Measurements from ENCODE around the gene CEP164.

CEP164 gene

GRCh38 chr11:117408356-117408755 lies 80.7 kb downstream of the CEP164 start:
- no peak overlapping the region for H3K27ac ChIP-seq
- H3K4me3 ChIP-seq (ENCODE audit: low read depth, low read length), result no peak overlapping the region
- H3K9me3 ChIP-seq (ENCODE audit: severe bottlenecking), result no peaks in the 10 kb centered on the region
- peaks cover 52% of the 10 kb centered on the region for H3K36me3 ChIP-seq
- no peak for DNase-seq
- no peaks in the 10 kb centered on the region for H3K27me3 ChIP-seq (ENCODE audit: insufficient read depth, low read depth, severe bottlenecking)
- TF ChIP-seq CTCF (IDR thresholded peaks at IDR 0.05; ENCODE audit: low read depth, low read length), result no peak

- peaks cover 49% of the 10 kb centered on the region for H3K36me3 ChIP-seq
Measured at GRCh38 chr11:117409511-117409910, 81.9 kb downstream of the CEP164 start.

GRCh38 chr11:117410238-117410637 lies 82.6 kb downstream of the CEP164 start:
- TF ChIP-seq CTCF (IDR thresholded peaks at IDR 0.05; ENCODE audit: low read depth, low read length), result no peak
- no peak overlapping the region for H3K4me3 ChIP-seq (ENCODE audit: low read depth, low read length)
- H3K27ac ChIP-seq, result peak overlapping the region; percentile 21; the same call in 1 of the 2 replicates
- H3K9me3 ChIP-seq (ENCODE audit: severe bottlenecking), result no peaks in the 10 kb centered on the region
- no peak for DNase-seq
- H3K36me3 ChIP-seq, result peaks cover 42% of the 10 kb centered on the region
- no peaks in the 10 kb centered on the region for H3K27me3 ChIP-seq (ENCODE audit: insufficient read depth, low read depth, severe bottlenecking)

More at GRCh38 chr11:117409511-117409910, 81.9 kb downstream of the CEP164 start:
- H3K9me3 ChIP-seq (ENCODE audit: severe bottlenecking), result no peaks in the 10 kb centered on the region
- no peak for DNase-seq
- H3K4me3 ChIP-seq (ENCODE audit: low read depth, low read length), result no peak overlapping the region
- TF ChIP-seq CTCF (IDR thresholded peaks at IDR 0.05; ENCODE audit: low read depth, low read length), result no peak
- H3K27ac ChIP-seq, result no peak overlapping the region
- no peaks in the 10 kb centered on the region for H3K27me3 ChIP-seq (ENCODE audit: insufficient read depth, low read depth, severe bottlenecking)

GRCh38 chr11:117410861-117411710 lies 83.4 kb downstream of the CEP164 start:
- H3K4me3 ChIP-seq (ENCODE audit: low read depth, low read length), result no peak overlapping the region
- peaks cover 34% of the 10 kb centered on the region for H3K36me3 ChIP-seq
- DNase-seq, result no peak
- peak overlapping the region; percentile 21; the same call in 1 of the 2 replicates for H3K27ac ChIP-seq
- no peaks in the 10 kb centered on the region for H3K9me3 ChIP-seq (ENCODE audit: severe bottlenecking)
- TF ChIP-seq CTCF (IDR thresholded peaks at IDR 0.05; ENCODE audit: low read depth, low read length), result no peak
- H3K27me3 ChIP-seq (ENCODE audit: insufficient read depth, low read depth, severe bottlenecking), result no peaks in the 10 kb centered on the region

- Histone ChIP-seq H3K27ac (no peak overlapping the region), H3K4me3 (ENCODE audit: low read depth, low read length) (no peak overlapping the region), H3K36me3 (peaks cover 31% of the 10 kb centered on the region), H3K9me3 (ENCODE audit: severe bottlenecking) (no peaks in the 10 kb centered on the region), H3K27me3 (ENCODE audit: insufficient read depth, low read depth, severe bottlenecking) (no peaks in the 10 kb centered on the region)
- TF ChIP-seq CTCF (IDR thresholded peaks at IDR 0.05; ENCODE audit: low read depth, low read length), result no peak
- DNase-seq, result no peak
Measured at GRCh38 chr11:117411736-117412135, 84.1 kb downstream of the CEP164 start.
